ENCODE results near the gene NRCAM.

- TF ChIP-seq POLR2A (IDR thresholded peaks at IDR 0.05) (no peak), EP300 (IDR thresholded peaks at IDR 0.05) (no peak)
- TF ChIP-seq, protein P1, sequence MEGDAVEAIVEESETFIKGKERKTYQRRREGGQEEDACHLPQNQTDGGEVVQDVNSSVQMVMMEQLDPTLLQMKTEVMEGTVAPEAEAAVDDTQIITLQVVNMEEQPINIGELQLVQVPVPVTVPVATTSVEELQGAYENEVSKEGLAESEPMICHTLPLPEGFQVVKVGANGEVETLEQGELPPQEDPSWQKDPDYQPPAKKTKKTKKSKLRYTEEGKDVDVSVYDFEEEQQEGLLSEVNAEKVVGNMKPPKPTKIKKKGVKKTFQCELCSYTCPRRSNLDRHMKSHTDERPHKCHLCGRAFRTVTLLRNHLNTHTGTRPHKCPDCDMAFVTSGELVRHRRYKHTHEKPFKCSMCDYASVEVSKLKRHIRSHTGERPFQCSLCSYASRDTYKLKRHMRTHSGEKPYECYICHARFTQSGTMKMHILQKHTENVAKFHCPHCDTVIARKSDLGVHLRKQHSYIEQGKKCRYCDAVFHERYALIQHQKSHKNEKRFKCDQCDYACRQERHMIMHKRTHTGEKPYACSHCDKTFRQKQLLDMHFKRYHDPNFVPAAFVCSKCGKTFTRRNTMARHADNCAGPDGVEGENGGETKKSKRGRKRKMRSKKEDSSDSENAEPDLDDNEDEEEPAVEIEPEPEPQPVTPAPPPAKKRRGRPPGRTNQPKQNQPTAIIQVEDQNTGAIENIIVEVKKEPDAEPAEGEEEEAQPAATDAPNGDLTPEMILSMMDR (IDR thresholded peaks at IDR 0.05), result no peak
Observed at GRCh38 chr7:108134486-108134885, 321.8 kb downstream of the NRCAM start.

Measured in sigmoid colon (tissue), 4 donors.